PFSK-1 (cell line): Measurements from ENCODE around the gene SLC38A3.

Experiments used
- FOXP2 ChIP-seq: optimal IDR thresholded peaks from 2 replicates; pipeline ENCODE3; 2011; ENCODE audit warnings: borderline replicate concordance, control low read depth, inconsistent platforms; ENCODE audit not compliant: insufficient read depth; ENCODE audit errors: extremely low read length, extremely low read depth
- POLR2AphosphoS5 ChIP-seq: IDR thresholded peaks from 2 replicates; pipeline ENCODE4 v1.6.1; 2012; ENCODE audit warnings: low read depth, mild to moderate bottlenecking, control low read depth, low read length, moderate library complexity
- REST ChIP-seq, 2 experiments: IDR thresholded peaks; 2 replicates each; pipeline versions ENCODE4 v1.6.1 to v1.8.0; 2011 to 2012; ENCODE audit warnings: low read depth in 2 of 2, low read length in 2 of 2, control low read depth in 1 of 2, inconsistent platforms in 1 of 2, mild to moderate bottlenecking in 1 of 2, moderate library complexity in 1 of 2; ENCODE audit not compliant: insufficient read depth in 1 of 2
- SIN3A ChIP-seq: IDR thresholded peaks from 2 replicates; pipeline ENCODE4 v1.6.1; 2012; ENCODE audit warnings: mild to moderate bottlenecking, low read length, moderate library complexity, borderline replicate concordance; ENCODE audit not compliant: insufficient read depth
- TAF1 ChIP-seq: IDR thresholded peaks from 2 replicates; pipeline ENCODE4 v1.6.1; 2012; ENCODE audit warnings: low read length, control low read depth, borderline replicate concordance; ENCODE audit not compliant: insufficient read depth

The SLC38A3 gene

GRCh38 chr3:50165910-50166538 is 39.0 kb upstream of the SLC38A3 start:
- no peak for TF ChIP-seq SIN3A
- no peak for TF ChIP-seq FOXP2
- no peak for TF ChIP-seq TAF1
- TF ChIP-seq POLR2AphosphoS5: no peak
- no peak for TF ChIP-seq REST (IDR thresholded peaks at IDR 0.05; ENCODE audit: insufficient read depth in 1 of 2, low read depth in 2 of 2, low read length in 2 of 2)

DNA sequence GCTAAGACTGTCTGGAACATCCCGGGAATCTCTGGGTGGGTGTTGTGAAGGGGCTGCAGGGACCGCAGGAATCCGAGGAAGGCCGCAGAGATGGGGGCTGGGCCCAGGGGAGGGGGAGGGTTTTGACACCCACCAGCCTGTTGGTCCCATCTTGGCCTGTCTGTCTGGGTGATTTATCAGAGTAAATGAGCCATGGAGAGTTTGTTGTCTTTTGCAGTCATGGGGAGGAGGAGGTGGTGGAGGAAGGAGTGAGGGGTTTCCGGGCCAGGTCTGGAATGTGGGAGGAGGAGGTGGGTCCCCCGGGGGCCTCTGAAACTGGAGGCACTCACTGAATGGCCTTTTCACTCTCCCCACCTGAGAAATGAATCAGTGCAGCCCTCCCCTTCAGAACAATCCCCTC is 38.5 kb upstream of the SLC38A3 start:
- TF ChIP-seq FOXP2 (no peak), SIN3A (no peak), REST (IDR thresholded peaks at IDR 0.05; ENCODE audit: insufficient read depth in 1 of 2, low read depth in 2 of 2, low read length in 2 of 2) (no peak), TAF1 (no peak), POLR2AphosphoS5 (no peak)

DNA sequence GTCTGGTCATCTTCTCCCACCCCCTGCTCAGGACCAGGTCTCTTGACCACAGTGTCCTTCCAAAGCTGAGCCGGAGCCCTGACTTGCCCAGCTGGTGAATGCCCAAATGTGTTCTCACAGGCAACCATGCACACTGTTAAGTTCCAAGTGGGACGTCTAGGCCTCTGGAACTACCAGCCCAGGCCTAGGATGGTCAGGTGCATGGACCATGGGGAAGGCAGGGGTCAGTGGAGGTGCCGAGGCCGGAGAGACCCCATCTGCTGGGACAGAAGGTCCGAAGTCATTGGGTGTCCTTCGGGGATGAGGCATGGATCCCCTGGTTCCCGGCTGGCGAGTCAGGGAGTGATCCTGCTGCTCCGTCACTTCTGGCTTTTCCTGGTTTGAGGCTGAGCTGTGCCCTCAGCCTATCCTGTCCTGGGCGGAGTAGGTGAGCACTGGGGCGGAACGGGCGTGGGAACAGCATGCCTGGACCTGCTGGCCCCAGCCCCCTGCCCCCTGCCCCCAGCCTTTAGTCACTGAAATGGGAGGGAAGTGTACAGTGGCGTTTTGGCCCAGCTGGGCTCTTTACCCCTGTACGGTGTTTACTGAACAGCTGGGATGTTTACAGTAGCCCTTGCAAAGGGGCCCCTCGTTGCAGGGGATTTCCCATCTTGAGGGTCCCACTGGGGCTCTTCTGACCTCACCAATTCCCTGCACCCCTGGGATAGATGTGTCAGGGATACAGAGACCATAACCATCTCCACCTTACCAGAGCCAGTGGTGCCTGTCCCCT is 37.8 kb upstream of the SLC38A3 start:
- TF ChIP-seq FOXP2 (no peak), POLR2AphosphoS5 (no peak), TAF1 (no peak), REST (IDR thresholded peaks at IDR 0.05; ENCODE audit: insufficient read depth in 1 of 2, low read depth in 2 of 2, low read length in 2 of 2) (no peak), SIN3A (no peak)

GRCh38 chr3:50167841-50168209 is 37.2 kb upstream of the SLC38A3 start:
- no peak for TF ChIP-seq SIN3A
- TF ChIP-seq REST (IDR thresholded peaks at IDR 0.05; ENCODE audit: insufficient read depth in 1 of 2, low read depth in 2 of 2, low read length in 2 of 2): no peak
- no peak for TF ChIP-seq POLR2AphosphoS5
- no peak for TF ChIP-seq TAF1
- no peak for TF ChIP-seq FOXP2
